Urinary bladder (tissue), 4 donors: ENCODE measurements around the gene FGFR3. TPM values are rescaled to one million over a fixed set of nuclear protein-coding genes. Genes with fewer than 3 reads are reported as not detected.

Experiments
- DNase-seq: peaks from one replicate; pipeline ENCODE4 v3.0.0-alpha.2; 2015; ENCODE audit errors: extremely low spot score
- H3K27ac ChIP-seq: one replicate; pipeline ENCODE4 v1.5.1; 2013; ENCODE audit warnings: low read depth, mild to moderate bottlenecking, moderate library complexity
- H3K36me3 ChIP-seq: one replicate; pipeline ENCODE4 v1.6.1; 2013; ENCODE audit warnings: mild to moderate bottlenecking, moderate library complexity; ENCODE audit not compliant: insufficient read depth
- H3K4me1 ChIP-seq: one replicate; pipeline ENCODE4 v1.6.1; 2013; ENCODE audit warnings: mild to moderate bottlenecking, moderate library complexity; ENCODE audit not compliant: insufficient read depth
- H3K4me3 ChIP-seq: one replicate; pipeline ENCODE4 v1.5.1; 2013; ENCODE audit warnings: low read depth, low read length
- WGBS: extraction: QIAGEN DNeasy Blood & Tissue Kit; methylation state at CpG from one replicate; pipeline ENCODE4 v1.1.7; 2013; 5-methylcytosine and 5-hydroxymethylcytosine counted together
- polyA plus RNA-seq: library from polyadenylated mRNA; stranded (reverse); fragments of 200-250 nt; gene quantifications from one replicate; pipeline ENCODE4 v1.2.3, GENCODE V29; 2013
- total RNA-seq: library from RNA; depleted of rRNA; stranded (reverse); fragments of >200 nt; gene quantifications from one replicate; pipeline ENCODE4 v1.2.3, GENCODE V29; 2014
- donor health status: healthy with polysubstance abuse.
- donor health status: healthy.

The FGFR3 gene
- total and polyA plus RNA-seq, 2 donors = 12.3 to 26.5 TPM

- Histone ChIP-seq H3K4me1 (no peaks in the 10 kb centered on the region), H3K36me3 (no peaks in the 10 kb centered on the region), H3K27ac (no peak overlapping the region), H3K4me3 (no peak overlapping the region)
- DNase-seq = no peak
- WGBS = 88% methylated on average over 31 of the region's 31 CpGs
These were observed 41.8 kb upstream of the FGFR3 start for GRCh38 chr4:1751155-1751918.

GRCh38 chr4:1751919-1752283 lies 41.2 kb upstream of the FGFR3 start:
- Histone ChIP-seq H3K4me1 (no peaks in the 10 kb centered on the region), H3K27ac (no peak overlapping the region), H3K4me3 (no peak overlapping the region), H3K36me3 (no peaks in the 10 kb centered on the region)
- 75% methylated on average over 8 of the region's 8 CpGs for WGBS
- DNase-seq = no peak

- no peak overlapping the region for H3K4me3 ChIP-seq
- peak overlapping the region; percentile 73 for H3K27ac ChIP-seq
- no peaks in the 10 kb centered on the region for H3K36me3 ChIP-seq
- WGBS = 54% methylated on average over 35 of the region's 35 CpGs
- no peaks in the 10 kb centered on the region for H3K4me1 ChIP-seq
- no peak for DNase-seq
These were observed 40.6 kb upstream of the FGFR3 start for GRCh38 chr4:1752284-1753041.

GRCh38 chr4:1753294-1753696 lies 39.8 kb upstream of the FGFR3 start:
- no peaks in the 10 kb centered on the region for H3K4me1 ChIP-seq
- no peak for DNase-seq
- no peak overlapping the region for H3K4me3 ChIP-seq
- no peaks in the 10 kb centered on the region for H3K36me3 ChIP-seq
- H3K27ac ChIP-seq = peak overlapping the region; percentile 73
- 79% methylated on average over 10 of the region's 10 CpGs for WGBS

GRCh38 chr4:1753697-1754311 lies 39.3 kb upstream of the FGFR3 start:
- WGBS = 87% methylated on average over 15 of the region's 15 CpGs
- DNase-seq = no peak
- peak overlapping the region; percentile 54 for H3K27ac ChIP-seq
- no peaks in the 10 kb centered on the region for H3K36me3 ChIP-seq
- no peaks in the 10 kb centered on the region for H3K4me1 ChIP-seq
- H3K4me3 ChIP-seq = no peak overlapping the region

- Histone ChIP-seq H3K36me3 (no peaks in the 10 kb centered on the region), H3K4me3 (no peak overlapping the region), H3K27ac (no peak overlapping the region), H3K4me1 (no peaks in the 10 kb centered on the region)
- 88% methylated on average over 5 of the region's 5 CpGs for WGBS
- no peak for DNase-seq
These were observed 38.8 kb upstream of the FGFR3 start for GRCh38 chr4:1754336-1754735.

- no peaks in the 10 kb centered on the region for H3K36me3 ChIP-seq
- H3K4me1 ChIP-seq = no peaks in the 10 kb centered on the region
- 86% methylated on average over 17 of the region's 17 CpGs for WGBS
- no peak for DNase-seq
- H3K27ac ChIP-seq = no peak overlapping the region
- H3K4me3 ChIP-seq = no peak overlapping the region
These were observed 37.8 kb upstream of the FGFR3 start for GRCh38 chr4:1755297-1755696.

GRCh38 chr4:1756079-1756478 lies 37.0 kb upstream of the FGFR3 start:
- no peak for DNase-seq
- Histone ChIP-seq H3K27ac (no peak overlapping the region), H3K36me3 (no peaks in the 10 kb centered on the region), H3K4me1 (no peaks in the 10 kb centered on the region), H3K4me3 (no peak overlapping the region)
- 71% methylated on average over 18 of the region's 18 CpGs for WGBS

GRCh38 chr4:1756893-1757779 lies 36.0 kb upstream of the FGFR3 start:
- H3K4me1 ChIP-seq = no peaks in the 10 kb centered on the region
- WGBS = 84% methylated on average over 20 of the region's 20 CpGs
- no peaks in the 10 kb centered on the region for H3K36me3 ChIP-seq
- DNase-seq = no peak
- no peak overlapping the region for H3K4me3 ChIP-seq
- no peak overlapping the region for H3K27ac ChIP-seq

GRCh38 chr4:1757836-1758235 lies 35.3 kb upstream of the FGFR3 start:
- Histone ChIP-seq H3K4me3 (no peak overlapping the region), H3K36me3 (no peaks in the 10 kb centered on the region), H3K4me1 (no peaks in the 10 kb centered on the region), H3K27ac (peak overlapping the region; percentile 76)
- WGBS = 63% methylated on average over 17 of the region's 17 CpGs
- DNase-seq = no peak

- Histone ChIP-seq H3K27ac (peak overlapping the region; percentile 76), H3K36me3 (no peaks in the 10 kb centered on the region), H3K4me1 (no peaks in the 10 kb centered on the region), H3K4me3 (no peak overlapping the region)
- DNase-seq = no peak
- 89% methylated on average over 27 of the region's 27 CpGs for WGBS
These were observed 34.6 kb upstream of the FGFR3 start for GRCh38 chr4:1758306-1759121.

GRCh38 chr4:1759170-1759817 lies 33.8 kb upstream of the FGFR3 start:
- H3K4me1 ChIP-seq = no peaks in the 10 kb centered on the region
- H3K27ac ChIP-seq = peak overlapping the region; percentile 71
- no peak for DNase-seq
- 80% methylated on average over 19 of the region's 19 CpGs for WGBS
- no peaks in the 10 kb centered on the region for H3K36me3 ChIP-seq
- no peak overlapping the region for H3K4me3 ChIP-seq
